SIG-M5 treated with dmso at 0.1 percent for 504 hours (cell line): Measurements from ENCODE around the gene TLCD3B.
"Not testable (repeated sequence)": the region's sequence is repeated elsewhere in the genome, so short reads cannot be mapped to it uniquely, and the experiment has no call there.

Experiments
- DNase-seq: peaks from one replicate; lab custom pipeline; 2025; ENCODE audit not compliant: unreplicated experiment; lab: John Stamatoyannopoulos, UW

TLCD3B gene

DNA sequence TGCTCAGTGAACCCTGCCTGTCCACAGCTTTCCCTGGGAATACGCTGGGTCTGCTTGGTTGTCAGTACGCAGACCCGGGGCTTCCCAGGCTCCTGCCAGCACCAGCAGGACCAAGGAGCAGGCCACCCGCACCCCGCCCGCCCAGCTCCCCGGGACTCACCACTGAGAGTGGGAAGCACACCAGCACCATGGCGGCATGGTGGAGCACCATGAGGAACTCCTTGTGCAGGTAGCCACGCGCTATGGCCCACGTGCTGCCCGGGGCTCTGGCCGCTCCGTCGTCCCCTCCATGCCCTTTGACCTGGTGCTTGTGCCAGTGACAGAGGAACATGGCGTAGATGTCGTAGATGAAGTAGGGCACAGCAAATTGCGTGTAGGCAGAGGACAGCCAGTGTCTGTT lies 4.6 kb downstream of the TLCD3B start:
- DNase-seq, result no peak

DNA sequence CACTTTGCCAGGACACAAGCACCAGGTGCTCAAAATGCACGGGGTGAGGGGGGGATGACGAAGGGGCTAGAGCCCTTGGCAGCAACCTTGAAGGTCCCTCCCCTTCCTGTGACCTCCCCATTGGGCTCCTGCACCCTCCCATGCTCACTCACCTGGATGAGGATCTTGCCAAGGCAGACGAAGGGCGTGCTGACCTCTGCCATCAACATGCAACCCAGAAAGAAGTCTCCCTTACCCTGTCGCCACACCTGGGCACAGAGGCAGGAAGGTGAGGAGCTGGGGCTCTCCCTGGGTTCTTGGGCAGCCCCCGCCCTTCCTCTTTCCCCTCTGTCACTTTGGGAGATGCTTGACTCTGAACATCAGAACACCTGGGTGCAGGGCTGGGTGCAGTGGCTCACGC lies 5.5 kb downstream of the TLCD3B start:
- no peak for DNase-seq

DNA sequence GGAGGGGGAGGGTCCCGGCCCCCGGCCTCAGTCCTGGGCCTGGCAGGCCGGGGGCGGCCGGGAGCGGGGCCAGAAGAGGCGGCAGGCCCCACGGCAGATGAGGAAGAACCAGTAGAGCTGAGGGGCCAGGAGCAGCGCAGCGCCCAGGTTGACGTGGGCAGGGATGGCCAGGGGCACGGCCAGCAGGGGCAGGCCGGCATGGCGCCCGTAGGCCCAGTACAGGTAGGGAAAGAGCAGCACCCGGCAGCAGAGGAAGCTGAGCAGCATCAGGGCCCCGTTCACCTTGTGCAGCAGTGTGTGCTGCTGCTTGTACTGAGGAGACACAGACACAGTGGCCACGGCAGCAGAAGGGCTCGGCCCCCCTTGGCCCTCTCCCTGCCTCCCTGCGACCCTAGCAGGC lies 5.9 kb downstream of the TLCD3B start:
- no peak for DNase-seq

DNA sequence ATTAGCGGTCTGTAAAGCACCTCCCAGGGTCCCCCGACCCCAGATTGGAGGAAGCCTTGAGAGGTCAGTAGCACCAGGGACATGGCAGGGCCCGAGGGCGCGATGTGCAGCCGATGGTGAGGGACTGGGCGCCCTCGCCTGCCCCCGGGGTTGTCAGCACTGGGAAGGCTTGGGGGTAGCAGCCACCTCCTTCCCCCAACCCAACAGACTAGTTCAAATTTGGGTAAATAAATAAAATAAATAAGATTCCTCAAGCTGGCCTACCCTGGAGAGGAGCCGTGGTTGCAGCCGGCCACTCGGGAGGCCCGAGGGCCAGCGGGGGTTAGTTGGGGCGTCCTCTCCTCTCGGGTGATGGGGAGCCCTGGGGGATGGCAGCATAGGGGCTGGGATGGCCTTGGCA lies 6.6 kb downstream of the TLCD3B start:
- no peak for DNase-seq

DNA sequence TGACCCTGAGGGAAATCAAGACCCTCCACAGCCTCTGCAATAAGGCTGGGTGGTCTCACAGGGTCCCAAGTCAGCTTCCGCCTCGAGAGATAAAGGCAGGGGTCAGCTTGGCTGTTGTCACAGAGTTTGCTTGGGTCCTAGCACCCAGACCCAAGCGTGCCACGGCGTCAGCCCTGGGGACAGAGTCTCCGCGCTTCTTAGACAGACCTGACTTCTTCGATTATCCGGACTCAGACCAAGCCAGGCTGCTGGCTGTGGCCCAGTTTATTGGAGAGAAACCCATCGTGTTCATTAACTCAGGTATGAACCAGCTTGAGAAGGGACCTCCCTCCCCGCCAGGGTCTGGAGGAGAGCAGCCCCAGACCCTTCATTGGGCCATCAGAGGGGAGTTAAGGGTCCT lies 7.5 kb downstream of the TLCD3B start:
- no peak for DNase-seq

GRCh38 chr16:30022887-30023286 lies 8.2 kb downstream of the TLCD3B start, which contains the start of gene C16orf92:
Gene C16orf92 (plus strand): TSS chr16:30023198. CDS start chr16:30023341, 143 bp downstream.
- DNase-seq, result no peak

DNA sequence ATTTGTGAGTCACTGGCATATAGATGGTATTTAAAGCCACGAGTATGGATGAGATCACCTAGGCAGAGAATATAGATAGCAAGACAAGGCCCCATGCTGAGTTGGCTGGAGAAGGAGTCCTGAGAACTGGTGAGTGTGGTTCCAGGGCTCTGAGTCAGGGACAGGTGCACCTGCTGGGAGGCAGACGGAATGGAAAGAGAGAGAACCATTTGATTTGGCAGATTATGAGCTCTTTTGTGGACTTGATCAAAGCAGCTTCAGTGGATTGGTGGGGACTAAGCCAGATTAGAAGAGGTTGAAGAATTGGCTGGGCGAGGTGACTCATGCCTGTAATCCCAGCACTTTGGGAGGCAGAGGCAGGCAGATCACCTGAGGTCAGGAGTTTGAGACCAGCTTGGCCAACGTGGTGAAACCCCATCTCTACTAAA lies 12.3 kb downstream of the TLCD3B start:
- no peak for DNase-seq

GRCh38 chr16:30017937-30018336 lies 13.1 kb downstream of the TLCD3B start:
- DNase-seq, result not testable (repeated sequence)

- no peak for DNase-seq
Observed at GRCh38 chr16:30017277-30017656, 13.8 kb downstream of the TLCD3B start.

GRCh38 chr16:30016555-30017276 lies 14.4 kb downstream of the TLCD3B start:
- no peak for DNase-seq

- not testable (repeated sequence) for DNase-seq
Observed at GRCh38 chr16:30015450-30015849, 15.6 kb downstream of the TLCD3B start.

DNA sequence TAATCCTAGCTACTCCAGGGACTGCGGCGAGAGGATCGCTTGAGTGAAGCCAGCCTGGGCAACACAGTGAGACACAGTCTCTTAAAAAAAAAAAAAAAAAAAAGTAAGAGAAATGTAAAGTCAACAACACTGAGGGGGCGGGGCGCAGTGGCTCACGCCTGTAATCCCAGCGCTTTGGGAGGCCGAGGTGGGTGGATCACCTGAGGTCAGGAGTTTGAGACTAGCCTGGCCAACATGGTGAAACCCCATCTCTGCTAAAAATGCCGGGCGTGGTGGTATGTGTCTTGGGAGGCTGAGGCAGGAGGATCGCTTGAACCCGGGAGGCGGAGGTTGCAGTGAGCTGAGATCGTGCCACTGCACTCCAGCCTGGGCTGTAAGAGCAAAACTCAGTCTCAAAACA lies 18.5 kb downstream of the TLCD3B start:
- not testable (repeated sequence) for DNase-seq

DNA sequence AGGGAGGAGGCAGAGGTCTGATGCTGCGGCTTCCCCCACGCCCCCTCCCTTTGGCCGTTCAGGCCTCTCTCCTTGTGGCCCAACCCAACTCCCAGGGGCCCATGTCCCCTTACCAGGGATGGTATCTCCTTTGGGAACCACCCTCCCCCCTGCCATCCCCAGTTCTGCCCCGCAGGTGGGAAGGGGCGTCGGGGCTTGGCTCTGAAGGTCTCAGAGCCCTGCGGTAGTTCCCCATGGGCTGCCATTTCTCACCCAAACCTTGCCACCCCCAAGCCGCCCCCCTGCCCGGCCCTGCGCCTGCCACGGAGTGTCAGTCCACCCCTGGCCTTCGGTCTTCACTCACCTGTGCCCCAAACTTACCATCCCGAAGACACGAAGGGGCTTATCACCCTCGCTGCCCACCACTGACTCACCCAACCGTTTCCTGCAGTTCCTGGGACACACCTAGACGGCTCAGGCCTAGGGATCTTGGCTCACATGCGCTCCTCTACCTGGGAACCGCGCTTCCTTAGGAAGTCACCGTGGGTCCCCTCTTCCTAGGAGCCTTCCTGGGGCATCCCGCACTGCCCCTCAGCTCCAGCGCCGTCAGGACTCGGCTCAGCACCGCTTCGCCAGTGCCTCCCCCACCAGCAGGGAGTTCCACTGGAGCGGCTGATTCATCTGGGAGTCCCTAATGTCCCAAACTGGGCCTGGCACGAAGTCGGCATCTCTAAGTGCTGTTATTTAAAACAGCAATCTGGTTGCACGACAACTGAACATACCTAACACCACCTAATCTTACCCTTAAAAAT lies 19.2 kb downstream of the TLCD3B start:
- DNase-seq, result no peak

DNA sequence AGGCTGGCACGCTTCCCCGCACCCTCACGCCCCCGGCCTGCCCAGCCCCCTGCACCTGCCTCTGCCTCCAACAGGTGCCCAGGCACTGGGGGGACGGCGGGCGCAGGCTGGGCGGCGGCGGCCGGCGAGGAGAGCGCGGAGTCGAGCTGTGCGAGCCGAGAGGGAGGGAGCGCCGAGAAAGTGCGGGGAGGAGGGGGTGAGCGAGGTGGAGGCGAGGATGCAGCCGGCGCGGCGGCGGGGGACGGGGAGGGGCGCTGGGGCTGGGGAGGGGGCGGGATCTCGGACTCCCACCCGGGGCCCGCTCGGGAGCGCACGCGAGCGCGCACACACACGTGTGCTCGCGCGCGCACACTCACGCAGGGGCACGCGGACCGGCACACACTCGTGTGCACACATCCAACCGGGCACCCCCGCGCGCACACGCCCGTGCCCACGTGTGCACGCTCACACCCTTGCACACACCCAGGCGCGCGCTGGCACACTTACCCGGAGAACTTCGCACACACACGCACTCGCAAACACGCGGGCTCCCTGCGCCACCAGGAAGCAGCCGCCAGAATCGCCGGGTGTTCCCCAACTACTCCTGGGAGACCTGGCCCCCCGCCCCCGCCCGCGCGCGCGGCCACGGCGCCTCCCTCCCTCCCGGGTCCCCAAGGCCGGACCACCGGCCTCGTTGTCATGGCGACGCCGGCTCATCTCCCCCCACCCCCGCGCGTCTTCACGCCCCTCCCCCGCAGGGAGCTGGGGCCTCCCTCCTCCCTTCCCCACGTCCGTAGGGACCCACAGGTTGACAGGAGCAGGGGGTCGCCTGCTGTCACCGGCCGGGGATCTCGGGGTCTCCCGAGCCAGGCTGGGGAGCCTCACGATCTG lies 20.0 kb downstream of the TLCD3B start, which contains the start of gene DOC2A:
Gene DOC2A, minus strand, starts transcription at position 184 of the 870 bp plus-strand sequence. CDS start 805 bp downstream, outside the sequence.
- DNase-seq, result peak; percentile 18

GRCh38 chr16:30009990-30010843 lies 20.9 kb downstream of the TLCD3B start:
- no peak for DNase-seq

DNA sequence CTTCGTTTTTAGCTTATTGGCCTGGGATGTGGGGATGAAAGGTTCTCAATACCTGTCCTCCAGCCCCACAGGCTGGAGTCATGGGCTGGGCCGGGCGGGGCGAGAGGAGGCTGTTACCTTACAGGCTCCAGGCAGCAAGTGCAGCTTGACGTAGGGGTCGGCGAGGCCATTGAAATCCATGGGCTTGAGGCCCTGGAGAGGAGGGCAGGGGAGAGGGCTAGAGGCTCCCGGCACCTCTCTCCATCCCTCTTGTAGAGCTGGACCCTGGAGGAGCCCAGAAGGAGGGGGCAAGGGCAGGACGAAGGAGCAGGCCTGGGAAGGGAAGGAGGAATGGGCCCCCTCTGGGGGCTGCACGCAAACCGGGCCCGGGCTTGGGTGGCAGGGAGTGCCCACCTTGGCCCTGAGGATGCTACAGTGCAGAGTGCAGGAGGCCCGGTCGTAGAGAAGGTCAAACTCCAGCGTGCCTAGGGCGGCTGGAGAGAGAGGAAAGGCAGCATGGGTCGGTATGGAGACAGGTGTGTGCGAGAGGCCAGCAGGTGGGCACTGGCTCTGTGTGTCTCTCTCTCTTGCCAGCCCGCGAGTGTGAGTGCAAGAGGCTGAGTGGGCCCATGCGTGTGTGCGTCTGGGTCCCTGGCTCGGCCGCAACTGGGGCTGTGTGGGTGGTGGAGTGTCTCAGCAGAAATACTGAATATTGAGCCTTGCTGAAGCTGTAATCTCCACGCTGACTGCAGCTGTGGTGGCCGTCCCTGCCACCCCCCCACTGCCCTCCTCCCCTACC lies 21.8 kb downstream of the TLCD3B start:
- no peak for DNase-seq

DNA sequence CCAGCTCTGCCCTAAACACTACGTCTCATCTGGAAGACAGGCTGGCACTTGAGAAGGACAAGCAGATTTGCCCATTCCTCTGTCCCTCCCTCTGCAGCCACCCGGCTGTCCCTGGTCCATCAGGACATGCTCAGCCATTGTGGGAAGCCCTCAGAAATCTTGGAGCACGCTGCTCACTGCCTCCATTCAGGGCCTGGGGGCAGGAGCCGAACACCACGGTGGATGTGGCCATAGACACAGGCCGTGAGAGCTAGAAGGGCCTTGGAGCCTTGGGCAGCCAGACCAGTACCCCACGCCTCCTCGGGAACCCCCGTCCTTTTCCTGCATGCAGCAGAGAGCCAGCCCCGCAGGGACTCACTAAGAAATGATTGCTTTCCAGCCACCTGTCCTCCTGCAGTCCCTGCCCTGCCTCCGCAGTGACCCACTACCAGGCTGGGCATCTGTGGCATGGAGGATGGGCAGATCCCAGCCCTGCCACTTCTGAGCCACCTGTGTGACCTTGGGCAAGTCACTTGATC lies 23.6 kb downstream of the TLCD3B start:
- no peak for DNase-seq

DNA sequence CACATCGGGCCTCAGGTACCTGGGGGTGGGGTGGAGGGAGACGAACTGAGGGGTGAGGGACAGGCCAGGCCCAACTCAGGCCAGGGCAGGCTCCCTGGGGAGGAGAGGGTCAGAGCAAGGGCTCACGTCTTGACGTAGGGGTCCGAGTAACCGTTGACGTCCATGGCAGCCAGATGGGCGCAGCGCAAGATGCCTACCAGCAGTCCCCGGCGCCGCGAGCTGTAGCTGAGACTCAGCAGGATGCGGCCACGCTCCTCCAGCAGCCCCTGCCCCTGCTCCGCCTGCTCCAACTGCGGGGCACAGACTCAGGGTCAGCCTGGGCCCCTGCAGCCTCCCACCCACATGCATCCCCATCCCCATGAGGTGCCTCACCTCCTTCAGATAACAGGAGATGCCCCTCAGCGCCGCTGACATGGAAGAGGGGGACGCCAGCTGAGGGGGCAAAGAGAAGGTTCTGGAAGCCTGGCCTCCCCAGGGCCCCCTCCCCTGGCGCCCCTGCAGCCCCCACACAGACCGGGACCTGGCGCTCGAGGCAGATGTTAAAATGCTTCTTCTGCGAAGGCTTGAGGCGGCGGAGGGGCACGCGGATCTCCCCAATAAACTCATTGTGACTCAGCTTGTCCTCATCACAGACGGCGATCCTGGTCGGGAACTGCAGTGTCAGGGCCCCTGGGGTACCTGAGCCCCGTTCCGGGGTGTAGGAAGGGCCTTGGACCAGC lies 24.3 kb downstream of the TLCD3B start:
- no peak for DNase-seq

DNA sequence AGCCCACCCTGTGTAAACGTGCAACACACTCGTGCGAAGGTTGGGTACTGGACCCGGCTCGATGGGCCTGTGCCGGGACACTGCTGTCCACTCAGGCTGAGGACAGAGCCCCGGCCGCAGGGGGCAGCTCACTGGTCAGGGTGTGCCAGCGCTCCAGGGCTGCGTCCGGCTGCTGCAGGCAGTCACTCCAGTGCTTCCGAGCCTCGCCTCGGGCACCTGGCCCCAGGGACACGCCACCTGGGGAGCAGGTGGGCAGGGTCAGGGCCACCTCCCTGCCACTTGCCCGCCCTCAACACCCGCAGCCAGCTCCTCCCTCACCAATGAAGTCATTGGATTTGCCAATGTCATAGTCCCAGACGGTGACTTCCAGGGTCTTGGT lies 25.0 kb downstream of the TLCD3B start:
- DNase-seq, result no peak
